Measurements from ENCODE around the gene RRM2.
A peak's percentile ranks its signal among the peaks of the same experiment; 100 is the strongest.

Gene RRM2

DNA sequence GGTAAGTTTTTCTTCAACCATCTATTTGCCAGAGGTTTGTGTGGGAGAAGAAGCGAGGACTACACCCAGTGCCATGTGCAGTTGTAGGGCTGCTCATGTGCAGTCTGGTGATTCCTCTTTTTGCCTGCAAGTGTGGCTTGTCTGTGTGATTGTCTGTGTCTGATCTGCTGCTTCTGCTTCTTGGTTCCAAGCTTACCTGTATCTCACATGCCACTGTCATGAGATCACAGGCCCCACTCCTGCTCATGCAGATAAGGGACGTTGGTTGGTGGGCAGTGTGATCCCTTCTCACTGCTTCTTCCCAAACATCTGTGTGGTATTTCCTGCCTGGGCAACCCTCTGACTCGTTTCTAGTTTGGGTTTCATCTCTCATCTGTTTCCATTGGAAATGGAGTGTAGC, 27.1 kb downstream of the RRM2 start:
- TF ChIP-seq, protein P1, sequence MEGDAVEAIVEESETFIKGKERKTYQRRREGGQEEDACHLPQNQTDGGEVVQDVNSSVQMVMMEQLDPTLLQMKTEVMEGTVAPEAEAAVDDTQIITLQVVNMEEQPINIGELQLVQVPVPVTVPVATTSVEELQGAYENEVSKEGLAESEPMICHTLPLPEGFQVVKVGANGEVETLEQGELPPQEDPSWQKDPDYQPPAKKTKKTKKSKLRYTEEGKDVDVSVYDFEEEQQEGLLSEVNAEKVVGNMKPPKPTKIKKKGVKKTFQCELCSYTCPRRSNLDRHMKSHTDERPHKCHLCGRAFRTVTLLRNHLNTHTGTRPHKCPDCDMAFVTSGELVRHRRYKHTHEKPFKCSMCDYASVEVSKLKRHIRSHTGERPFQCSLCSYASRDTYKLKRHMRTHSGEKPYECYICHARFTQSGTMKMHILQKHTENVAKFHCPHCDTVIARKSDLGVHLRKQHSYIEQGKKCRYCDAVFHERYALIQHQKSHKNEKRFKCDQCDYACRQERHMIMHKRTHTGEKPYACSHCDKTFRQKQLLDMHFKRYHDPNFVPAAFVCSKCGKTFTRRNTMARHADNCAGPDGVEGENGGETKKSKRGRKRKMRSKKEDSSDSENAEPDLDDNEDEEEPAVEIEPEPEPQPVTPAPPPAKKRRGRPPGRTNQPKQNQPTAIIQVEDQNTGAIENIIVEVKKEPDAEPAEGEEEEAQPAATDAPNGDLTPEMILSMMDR (IDR thresholded peaks at IDR 0.05; ENCODE audit: borderline replicate concordance, extremely low read depth, low read length, poor library complexity, severe bottlenecking), result no peak
- TF ChIP-seq EZH2 (IDR thresholded peaks at IDR 0.05; ENCODE audit: borderline replicate concordance, low read depth, low read length, severe bottlenecking), result no peak
- H3K4me1 ChIP-seq (ENCODE audit: insufficient read depth, low read length), result no peaks in the 10 kb centered on the region
- H3K9me3 ChIP-seq (ENCODE audit: insufficient read depth, low read length, severe bottlenecking), result no peaks in the 10 kb centered on the region
- H3K9ac ChIP-seq (ENCODE audit: low read depth, low read length), result no peak overlapping the region
- no peaks in the 10 kb centered on the region for H3K27me3 ChIP-seq (ENCODE audit: insufficient read depth, low read length, poor library complexity)
- peaks cover 68% of the 10 kb centered on the region for H3K79me2 ChIP-seq (ENCODE audit: insufficient read depth, low read length)
- no peak overlapping the region for H2AFZ ChIP-seq (ENCODE audit: low read depth, low read length)
- H3K4me3 ChIP-seq (ENCODE audit: low read depth in 1 of 2, low read length in 2 of 2), result no peak overlapping the region
- DNase-seq (no peak), ATAC-seq (ENCODE audit: insufficient read depth, low read depth) (no peak)
- peak overlapping the region; percentile 18; the same call in 1 of the 2 replicates for H3K27ac ChIP-seq (ENCODE audit: low read length)
- H4K20me1 ChIP-seq (ENCODE audit: insufficient read depth, low read length), result peaks cover 37% of the 10 kb centered on the region
- H3K4me2 ChIP-seq (ENCODE audit: insufficient read depth, low read length), result no peak overlapping the region
- H3K36me3 ChIP-seq (ENCODE audit: insufficient read depth, low read length), result peaks cover 83% of the 10 kb centered on the region

DNA sequence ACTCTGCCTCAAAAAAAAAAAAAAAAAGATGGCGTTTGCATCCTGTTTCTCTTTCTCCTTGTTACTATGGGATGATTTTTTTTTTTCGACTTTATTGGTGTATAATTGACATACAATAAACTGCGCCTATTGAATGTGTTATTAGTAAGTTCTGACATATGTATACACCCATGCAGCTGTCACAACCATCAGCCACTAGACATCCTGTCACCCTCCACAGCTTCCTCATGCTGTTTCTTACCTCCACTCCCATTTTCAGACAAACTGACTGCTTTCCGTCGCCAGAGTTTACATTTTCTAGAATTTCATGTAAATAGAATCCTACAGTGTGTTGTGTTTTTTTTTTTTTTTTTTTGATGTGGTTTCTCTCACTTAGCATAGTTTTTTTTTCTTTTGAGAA, 27.9 kb downstream of the RRM2 start:
- Histone ChIP-seq H4K20me1 (ENCODE audit: insufficient read depth, low read length) (peaks cover 29% of the 10 kb centered on the region), H3K9ac (ENCODE audit: low read depth, low read length) (no peak overlapping the region), H3K27me3 (ENCODE audit: insufficient read depth, low read length, poor library complexity) (no peaks in the 10 kb centered on the region), H3K36me3 (ENCODE audit: insufficient read depth, low read length) (peaks cover 83% of the 10 kb centered on the region), H3K9me3 (ENCODE audit: insufficient read depth, low read length, severe bottlenecking) (no peaks in the 10 kb centered on the region), H2AFZ (ENCODE audit: low read depth, low read length) (no peak overlapping the region), H3K4me1 (ENCODE audit: insufficient read depth, low read length) (no peaks in the 10 kb centered on the region), H3K79me2 (ENCODE audit: insufficient read depth, low read length) (peaks cover 61% of the 10 kb centered on the region), H3K4me2 (ENCODE audit: insufficient read depth, low read length) (no peak overlapping the region), H3K27ac (ENCODE audit: low read length) (no peak overlapping the region), H3K4me3 (ENCODE audit: low read depth in 1 of 2, low read length in 2 of 2) (no peak overlapping the region)
- ATAC-seq (ENCODE audit: insufficient read depth, low read depth) (0 out of 3 replicates have a peak, but pooled peaks have one; percentile 43), DNase-seq (no peak)
- TF ChIP-seq EZH2 (IDR thresholded peaks at IDR 0.05; ENCODE audit: borderline replicate concordance, low read depth, low read length, severe bottlenecking), result no peak
- TF ChIP-seq, protein P1 (IDR thresholded peaks at IDR 0.05; ENCODE audit: borderline replicate concordance, extremely low read depth, low read length, poor library complexity, severe bottlenecking), result no peak

DNA sequence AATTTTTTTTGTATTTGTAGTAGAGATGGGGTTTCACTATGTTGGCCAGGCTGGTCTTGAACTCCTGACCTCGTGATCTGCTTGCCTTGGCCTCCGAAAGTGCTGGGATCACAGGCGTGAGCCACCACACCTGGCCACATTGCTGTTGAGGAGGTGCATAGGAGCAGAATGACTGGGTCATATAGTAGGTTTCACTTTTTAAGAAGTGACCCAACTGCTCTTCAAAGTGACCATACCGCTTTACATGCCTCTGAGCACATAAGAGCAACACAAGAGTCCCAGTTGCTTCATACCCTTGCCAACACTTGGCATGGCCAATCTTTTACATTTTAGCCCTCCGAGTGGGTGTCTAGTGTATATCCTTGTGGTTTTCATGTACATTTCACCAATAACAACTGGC, 28.9 kb downstream of the RRM2 start:
- Histone ChIP-seq H3K27ac (ENCODE audit: low read length) (no peak overlapping the region), H3K9ac (ENCODE audit: low read depth, low read length) (no peak overlapping the region), H2AFZ (ENCODE audit: low read depth, low read length) (no peak overlapping the region), H3K4me2 (ENCODE audit: insufficient read depth, low read length) (no peak overlapping the region), H4K20me1 (ENCODE audit: insufficient read depth, low read length) (peaks cover 26% of the 10 kb centered on the region), H3K36me3 (ENCODE audit: insufficient read depth, low read length) (peaks cover 83% of the 10 kb centered on the region), H3K27me3 (ENCODE audit: insufficient read depth, low read length, poor library complexity) (no peaks in the 10 kb centered on the region), H3K4me1 (ENCODE audit: insufficient read depth, low read length) (no peaks in the 10 kb centered on the region), H3K9me3 (ENCODE audit: insufficient read depth, low read length, severe bottlenecking) (no peaks in the 10 kb centered on the region), H3K79me2 (ENCODE audit: insufficient read depth, low read length) (peaks cover 58% of the 10 kb centered on the region), H3K4me3 (ENCODE audit: low read depth in 1 of 2, low read length in 2 of 2) (no peak overlapping the region)
- no peak for TF ChIP-seq EZH2 (IDR thresholded peaks at IDR 0.05; ENCODE audit: borderline replicate concordance, low read depth, low read length, severe bottlenecking)
- TF ChIP-seq, protein P1 (IDR thresholded peaks at IDR 0.05; ENCODE audit: borderline replicate concordance, extremely low read depth, low read length, poor library complexity, severe bottlenecking), result no peak
- ATAC-seq (ENCODE audit: insufficient read depth, low read depth) (no peak), DNase-seq (no peak)

DNA sequence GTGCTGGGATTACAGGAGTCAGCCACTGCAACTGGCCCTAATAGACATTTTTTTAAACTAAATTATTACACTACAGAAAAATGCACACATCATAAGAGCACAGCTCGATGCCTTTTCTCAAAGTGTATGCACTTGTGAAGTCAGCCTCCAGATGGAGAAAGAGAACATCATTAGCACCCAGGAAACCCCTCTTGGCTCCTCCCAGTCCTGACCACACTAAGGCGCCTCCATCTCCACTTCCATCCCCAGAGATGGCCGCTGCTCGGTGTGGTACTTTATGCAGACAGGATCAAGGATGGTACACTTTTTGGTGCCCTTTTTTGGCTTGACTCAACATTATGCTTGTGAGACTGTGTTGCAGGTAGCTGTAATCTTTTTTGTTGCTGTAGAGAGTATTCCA, 34.8 kb downstream of the RRM2 start:
- no peak for ATAC-seq (ENCODE audit: insufficient read depth, low read depth)
- Histone ChIP-seq H3K4me1 (ENCODE audit: insufficient read depth, low read length) (no peaks in the 10 kb centered on the region), H3K9ac (ENCODE audit: low read depth, low read length) (no peak overlapping the region), H3K4me2 (ENCODE audit: insufficient read depth, low read length) (no peak overlapping the region), H3K79me2 (ENCODE audit: insufficient read depth, low read length) (peaks cover 27% of the 10 kb centered on the region; the same call in 1 of the 2 replicates), H3K27ac (ENCODE audit: low read length) (no peak overlapping the region), H3K27me3 (ENCODE audit: insufficient read depth, low read length, poor library complexity) (no peaks in the 10 kb centered on the region), H4K20me1 (ENCODE audit: insufficient read depth, low read length) (peaks cover 39% of the 10 kb centered on the region), H3K4me3 (ENCODE audit: low read depth in 1 of 2, low read length in 2 of 2) (no peak overlapping the region), H2AFZ (ENCODE audit: low read depth, low read length) (no peak overlapping the region), H3K36me3 (ENCODE audit: insufficient read depth, low read length) (peaks cover 95% of the 10 kb centered on the region), H3K9me3 (ENCODE audit: insufficient read depth, low read length, severe bottlenecking) (no peaks in the 10 kb centered on the region)
- TF ChIP-seq, protein P1 (IDR thresholded peaks at IDR 0.05; ENCODE audit: borderline replicate concordance, extremely low read depth, low read length, poor library complexity, severe bottlenecking), result no peak
- no peak for TF ChIP-seq EZH2 (IDR thresholded peaks at IDR 0.05; ENCODE audit: borderline replicate concordance, low read depth, low read length, severe bottlenecking)
- DNase-seq, result no peak
